Coronary artery (tissue), 2 donors: ENCODE measurements around the gene LRRFIP1.

Experiments used
- DNase-seq: peaks from one replicate; pipeline ENCODE4 v3.0.0-alpha.2; 2017; ENCODE audit warnings: low spot score
- H3K27ac ChIP-seq, 2 donors: fragments of 200-600 bp; sonication (generic); one replicate each; pipeline ENCODE4 v1.5.1; 2016 to 2019
- H3K4me3 ChIP-seq: fragments of 200-600 bp; sonication (generic); 2 replicates; pipeline ENCODE4 v1.5.1; 2016; ENCODE audit warnings: mild to moderate bottlenecking, moderate library complexity
- TF ChIP-seq, protein P1 (sequence below): fragments of 200-600 bp; sonication (generic); IDR thresholded peaks from one replicate; pipeline ENCODE4 v1.5.1; 2019; ENCODE audit warnings: antibody characterized with exemption

Gene LRRFIP1

DNA sequence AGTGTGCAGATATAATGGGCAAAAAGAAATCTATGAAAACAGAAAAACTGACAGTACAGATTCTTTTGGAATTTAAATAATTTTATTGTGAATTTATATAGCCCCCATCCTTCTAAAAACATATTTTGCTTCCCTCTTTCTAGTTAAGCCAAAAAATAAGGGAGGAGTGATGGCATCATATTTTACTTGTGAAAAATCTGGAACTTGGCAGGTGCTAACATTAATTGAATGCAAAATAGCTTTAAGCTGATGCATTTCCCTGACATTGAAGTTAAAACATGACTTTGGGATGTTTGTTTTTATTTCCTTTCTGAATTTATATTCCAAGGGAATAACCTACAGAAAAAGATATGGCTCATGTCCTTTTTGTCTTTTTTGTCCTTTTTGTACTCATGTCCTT is 88.6 kb downstream of the LRRFIP1 start:
- TF ChIP-seq, protein P1, sequence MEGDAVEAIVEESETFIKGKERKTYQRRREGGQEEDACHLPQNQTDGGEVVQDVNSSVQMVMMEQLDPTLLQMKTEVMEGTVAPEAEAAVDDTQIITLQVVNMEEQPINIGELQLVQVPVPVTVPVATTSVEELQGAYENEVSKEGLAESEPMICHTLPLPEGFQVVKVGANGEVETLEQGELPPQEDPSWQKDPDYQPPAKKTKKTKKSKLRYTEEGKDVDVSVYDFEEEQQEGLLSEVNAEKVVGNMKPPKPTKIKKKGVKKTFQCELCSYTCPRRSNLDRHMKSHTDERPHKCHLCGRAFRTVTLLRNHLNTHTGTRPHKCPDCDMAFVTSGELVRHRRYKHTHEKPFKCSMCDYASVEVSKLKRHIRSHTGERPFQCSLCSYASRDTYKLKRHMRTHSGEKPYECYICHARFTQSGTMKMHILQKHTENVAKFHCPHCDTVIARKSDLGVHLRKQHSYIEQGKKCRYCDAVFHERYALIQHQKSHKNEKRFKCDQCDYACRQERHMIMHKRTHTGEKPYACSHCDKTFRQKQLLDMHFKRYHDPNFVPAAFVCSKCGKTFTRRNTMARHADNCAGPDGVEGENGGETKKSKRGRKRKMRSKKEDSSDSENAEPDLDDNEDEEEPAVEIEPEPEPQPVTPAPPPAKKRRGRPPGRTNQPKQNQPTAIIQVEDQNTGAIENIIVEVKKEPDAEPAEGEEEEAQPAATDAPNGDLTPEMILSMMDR: no peak
- Histone ChIP-seq H3K27ac (peak overlapping the region; percentile 41 to 72), H3K4me3 (no peak overlapping the region)
- no peak for DNase-seq

DNA sequence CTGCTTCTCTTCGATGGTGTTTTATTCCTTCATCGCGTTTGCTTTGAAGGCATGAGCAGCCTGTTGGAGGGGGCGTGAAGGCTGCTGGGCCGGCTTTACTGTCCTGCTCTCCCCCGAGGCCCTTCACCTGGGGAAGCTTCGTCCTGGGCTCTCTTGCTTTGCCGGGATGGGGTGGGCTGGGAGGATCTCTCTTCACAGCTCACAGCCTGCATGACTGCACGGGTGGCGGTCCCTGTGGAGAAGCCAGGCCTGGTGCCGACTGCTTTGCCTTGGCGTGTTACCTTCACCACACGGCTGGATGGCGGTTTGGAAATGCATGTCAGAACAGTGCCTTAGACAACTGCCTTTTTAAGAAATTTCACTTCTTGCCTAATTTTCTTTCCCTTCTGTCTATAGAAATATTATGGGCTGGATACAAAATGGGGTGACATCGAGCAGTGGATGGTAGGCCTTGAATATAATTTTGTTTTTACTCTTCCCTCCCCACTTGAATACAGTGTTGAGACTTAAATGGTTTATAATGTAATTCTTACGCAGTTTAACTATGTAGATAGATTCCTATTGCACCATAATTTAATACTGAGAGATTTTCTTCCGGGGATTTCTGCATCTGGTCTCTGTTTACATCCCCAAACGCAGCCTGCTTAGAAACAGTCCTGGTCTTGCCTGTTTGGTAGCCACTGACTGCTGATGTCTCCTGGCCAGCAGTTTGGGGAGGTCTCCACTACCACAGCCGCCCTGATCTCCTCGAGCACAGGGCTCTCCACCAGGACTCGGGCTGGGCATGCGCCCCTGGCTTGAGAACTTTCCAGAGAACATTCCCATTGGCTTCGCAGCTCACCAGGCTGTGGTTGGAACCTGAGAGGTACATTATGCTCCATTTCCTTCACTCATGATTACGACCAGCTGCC is 90.2 kb downstream of the LRRFIP1 start:
- no peak overlapping the region for H3K4me3 ChIP-seq
- TF ChIP-seq, protein P1: no peak
- DNase-seq: no peak
- no peak overlapping the region for H3K27ac ChIP-seq

DNA sequence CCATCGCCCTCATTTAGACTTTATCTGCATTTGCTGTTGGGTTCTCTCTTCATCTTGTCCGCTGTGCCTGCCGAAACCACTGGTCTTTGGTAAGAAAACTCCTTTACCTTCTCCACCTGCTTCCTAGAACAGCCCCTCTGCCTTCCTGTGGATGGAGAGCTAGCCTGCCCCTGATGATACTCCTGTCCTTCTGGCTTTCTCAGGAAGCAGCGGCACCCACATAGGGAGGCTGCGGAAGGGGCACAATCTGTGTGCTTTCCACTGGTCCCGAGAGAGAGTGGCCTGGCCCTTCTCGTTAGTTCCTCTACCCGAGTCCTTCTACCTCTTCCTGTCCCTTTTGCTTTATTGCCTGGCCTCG is 90.9 kb downstream of the LRRFIP1 start:
- TF ChIP-seq, protein P1: no peak
- H3K27ac ChIP-seq: no peak overlapping the region
- H3K4me3 ChIP-seq: no peak overlapping the region
- no peak for DNase-seq

DNA sequence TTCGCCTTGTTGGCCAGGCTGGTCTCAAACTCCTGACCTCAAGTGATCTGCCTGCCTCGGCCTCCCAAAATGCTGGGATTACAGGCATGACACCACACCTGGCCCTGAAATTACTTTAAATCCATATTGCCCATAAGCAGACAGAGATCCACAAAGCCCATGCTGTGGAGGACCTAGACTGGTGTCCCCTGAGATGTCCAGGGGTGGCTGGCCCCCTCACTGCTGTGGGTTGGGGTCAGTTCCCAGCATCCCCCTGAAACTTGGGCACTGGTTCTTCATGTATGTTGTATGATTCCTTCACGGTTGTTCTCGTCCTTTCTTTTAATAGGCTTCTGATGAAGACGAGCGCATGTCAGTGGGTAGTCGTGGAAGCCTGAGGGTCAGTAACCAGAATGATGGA is 93.1 kb downstream of the LRRFIP1 start:
- DNase-seq: no peak
- TF ChIP-seq, protein P1: no peak
- Histone ChIP-seq H3K4me3 (no peak overlapping the region), H3K27ac (no peak overlapping the region)

DNA sequence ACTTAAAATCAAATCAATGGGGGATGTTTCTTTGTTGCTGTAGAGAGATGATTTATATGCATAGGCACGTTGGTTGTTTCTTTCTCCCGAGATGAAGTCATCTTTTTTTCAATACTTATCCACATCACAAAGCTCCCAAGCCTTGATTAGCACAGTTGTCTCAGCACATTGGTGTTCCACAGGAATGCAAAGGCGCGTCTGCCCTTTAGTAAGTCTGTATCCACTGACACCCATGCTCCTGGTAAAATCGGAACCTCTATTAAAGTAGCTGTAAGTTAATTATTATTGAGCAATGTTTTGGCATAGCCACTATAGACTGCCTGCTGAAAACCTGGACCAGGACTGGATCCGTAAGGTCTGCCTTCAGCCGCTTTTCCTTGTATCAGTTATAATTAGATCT is 93.6 kb downstream of the LRRFIP1 start:
- TF ChIP-seq, protein P1: no peak
- H3K4me3 ChIP-seq: no peak overlapping the region
- H3K27ac ChIP-seq: no peak overlapping the region
- DNase-seq: no peak

DNA sequence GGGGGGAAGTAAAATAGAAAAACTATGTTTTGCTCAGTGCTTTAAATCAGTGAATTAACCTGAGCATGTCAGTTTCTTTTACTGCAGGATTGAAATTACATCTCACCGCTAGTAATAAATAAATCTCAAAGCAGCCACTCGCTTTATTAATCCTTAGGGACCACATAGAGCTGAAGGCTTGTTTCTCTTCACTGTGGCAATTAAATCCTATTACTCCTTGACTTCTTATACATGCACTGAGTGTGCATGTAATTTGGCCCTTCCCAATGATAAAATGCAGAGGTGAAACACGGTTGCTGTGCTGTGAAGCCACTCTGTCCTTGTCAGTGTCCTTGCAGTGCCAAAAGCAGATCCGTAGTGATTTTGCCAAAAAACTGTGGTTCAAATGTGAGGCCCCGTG is 94.1 kb downstream of the LRRFIP1 start:
- TF ChIP-seq, protein P1: no peak
- no peak overlapping the region for H3K27ac ChIP-seq
- DNase-seq: no peak
- no peak overlapping the region for H3K4me3 ChIP-seq

DNA sequence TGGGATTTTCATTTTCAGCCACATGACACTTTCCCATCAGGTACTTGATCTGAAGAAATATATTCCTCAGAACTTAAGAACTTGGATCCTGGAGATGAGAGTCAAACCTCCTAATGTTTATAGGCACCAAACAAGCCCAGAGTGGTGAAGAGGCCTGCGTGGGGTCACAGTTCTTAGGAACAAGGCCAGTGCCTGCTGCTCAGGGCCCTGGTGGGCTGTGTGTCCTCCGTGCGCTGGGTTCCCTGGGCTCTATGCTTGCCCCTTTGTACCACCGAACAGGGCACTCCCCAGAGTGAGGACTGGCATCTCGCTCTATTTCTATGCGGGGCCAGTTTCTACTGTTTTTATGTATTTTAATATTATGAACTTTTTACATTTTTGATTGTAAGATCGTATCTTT is 95.2 kb downstream of the LRRFIP1 start:
- TF ChIP-seq, protein P1: no peak
- no peak overlapping the region for H3K27ac ChIP-seq
- H3K4me3 ChIP-seq: no peak overlapping the region
- no peak for DNase-seq
